CD4-positive, alpha-beta T cell treated with Interleukin-21 for 1 hour (primary cell): ENCODE data around the gene RSU1.

Experiments
- DNase-seq: peaks from one replicate; pipeline ENCODE4 v3.0.0-alpha.2; 2020

RSU1 gene

GRCh38 chr10:16585103-16585502 is 232.1 kb downstream of the RSU1 start:
- no peak for DNase-seq

GRCh38 chr10:16583382-16583781 is 233.8 kb downstream of the RSU1 start:
- no peak for DNase-seq

DNA sequence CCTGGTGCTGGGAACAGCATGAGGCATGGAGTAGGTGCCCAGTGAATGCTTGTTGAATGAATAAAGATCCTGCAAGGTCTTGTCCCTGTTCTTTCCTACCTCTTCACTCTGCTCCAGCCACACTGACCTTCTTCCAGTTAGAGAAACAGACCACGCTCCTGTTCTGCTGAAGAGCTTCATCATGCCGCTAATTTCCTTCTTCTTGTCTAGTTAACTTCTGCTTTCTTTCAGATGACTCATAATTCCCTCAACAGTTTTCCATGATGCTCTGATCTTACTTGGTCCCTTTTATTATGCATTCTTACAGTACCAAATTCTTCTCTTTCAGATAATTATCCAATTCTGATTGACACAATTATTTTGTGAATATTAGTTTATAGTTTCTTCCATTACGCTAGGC is 236.0 kb downstream of the RSU1 start:
- DNase-seq, result no peak

DNA sequence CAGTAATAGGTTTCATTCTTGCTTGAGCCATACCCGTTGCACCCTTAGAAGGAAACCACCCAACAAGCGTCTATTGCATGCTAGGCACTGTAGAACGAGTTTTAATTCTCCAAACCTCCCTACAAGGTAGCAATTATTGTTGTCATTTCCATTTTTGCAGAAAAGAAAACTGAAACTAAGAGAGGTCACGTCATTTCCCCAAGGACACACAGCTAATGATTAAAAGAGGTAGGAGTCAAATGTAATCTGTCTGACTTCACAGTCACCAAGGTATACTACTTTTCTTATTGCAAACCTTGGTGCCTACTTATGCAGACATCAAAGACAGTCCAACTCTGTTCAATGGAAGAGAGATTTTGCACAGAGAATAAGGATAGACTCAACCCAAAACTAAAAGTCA is 246.5 kb downstream of the RSU1 start:
- no peak for DNase-seq

DNA sequence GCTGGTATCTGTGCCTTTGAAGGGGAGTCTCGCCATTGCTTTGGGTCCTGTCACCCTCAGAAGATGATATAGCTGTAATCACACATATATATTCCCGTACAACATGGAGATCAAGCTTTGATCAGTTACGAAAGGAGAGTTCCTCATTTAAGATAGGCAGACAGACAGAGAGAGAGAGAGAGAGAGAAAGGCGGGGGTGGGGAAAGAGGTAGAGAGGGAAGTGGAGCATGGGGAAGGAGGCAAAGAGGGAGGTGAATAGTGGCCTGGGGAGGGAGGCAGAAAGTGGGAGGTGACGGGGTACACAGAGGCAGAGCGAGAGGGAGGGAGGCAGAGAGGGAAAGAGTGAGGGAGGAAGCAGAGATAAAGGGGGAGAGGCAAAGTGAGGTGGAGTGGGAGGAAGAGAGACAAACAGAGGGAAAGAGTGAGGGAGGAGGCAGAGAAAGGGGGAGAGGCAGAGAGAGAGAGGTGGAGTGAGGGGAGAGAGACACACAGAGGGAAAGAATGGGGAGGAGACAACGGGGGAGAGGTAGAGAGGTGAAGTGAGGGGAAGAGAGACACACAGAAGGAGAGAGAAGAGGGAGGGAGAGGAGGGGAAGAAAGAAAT is 250.9 kb downstream of the RSU1 start:
- DNase-seq, result no peak

GRCh38 chr10:16565604-16566003 is 251.6 kb downstream of the RSU1 start:
- DNase-seq, result no peak

DNA sequence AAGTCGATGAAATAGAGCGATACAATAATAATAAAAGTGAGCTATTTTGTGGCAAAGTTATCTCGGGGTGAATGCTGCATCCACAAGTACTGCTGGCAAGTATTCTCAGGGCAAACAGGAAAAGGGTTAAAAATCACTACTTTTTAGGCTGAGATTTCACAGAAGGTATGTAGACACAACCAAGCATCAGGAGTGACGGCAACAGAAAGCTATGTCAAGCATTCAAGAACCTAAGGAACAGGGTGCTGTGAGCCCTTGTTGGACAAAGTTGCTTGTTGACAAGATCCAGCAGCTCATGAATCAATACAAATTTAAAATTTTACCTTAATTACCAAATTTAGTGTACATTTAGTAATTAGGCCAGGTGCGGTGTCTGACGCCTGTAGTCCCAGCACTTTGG is 254.3 kb downstream of the RSU1 start:
- DNase-seq, result no peak

DNA sequence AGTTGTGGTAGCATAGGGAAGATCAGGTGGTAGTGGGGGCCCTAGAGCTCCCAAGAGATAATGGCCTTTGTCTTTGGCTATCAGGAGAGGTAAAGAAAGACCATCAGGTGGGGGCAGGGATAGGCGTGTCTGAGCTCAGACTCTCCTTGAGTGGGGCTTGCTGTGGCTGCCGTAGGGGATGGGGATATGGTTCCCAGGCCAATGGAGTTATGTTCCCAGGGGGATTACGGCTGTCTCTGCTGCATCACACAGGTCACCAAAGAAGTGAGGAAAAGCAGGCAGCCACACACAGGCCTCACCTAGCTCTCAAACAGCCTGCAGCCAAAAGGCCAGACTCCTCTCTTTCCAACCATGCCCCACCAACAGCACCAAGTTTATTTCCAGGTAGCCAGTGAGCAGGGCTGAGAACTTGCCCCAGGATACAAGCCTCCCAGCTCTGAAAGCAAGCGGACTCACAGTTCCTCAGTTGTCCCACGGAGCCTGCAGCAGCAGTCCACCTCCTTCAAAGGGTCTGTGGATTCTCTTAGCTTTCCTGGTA is 257.9 kb downstream of the RSU1 start:
- no peak for DNase-seq

- DNase-seq, result no peak
Observed at GRCh38 chr10:16547973-16548372, 269.3 kb downstream of the RSU1 start.

GRCh38 chr10:16545116-16545736 is 272.0 kb downstream of the RSU1 start:
- DNase-seq, result peak; percentile 24

DNA sequence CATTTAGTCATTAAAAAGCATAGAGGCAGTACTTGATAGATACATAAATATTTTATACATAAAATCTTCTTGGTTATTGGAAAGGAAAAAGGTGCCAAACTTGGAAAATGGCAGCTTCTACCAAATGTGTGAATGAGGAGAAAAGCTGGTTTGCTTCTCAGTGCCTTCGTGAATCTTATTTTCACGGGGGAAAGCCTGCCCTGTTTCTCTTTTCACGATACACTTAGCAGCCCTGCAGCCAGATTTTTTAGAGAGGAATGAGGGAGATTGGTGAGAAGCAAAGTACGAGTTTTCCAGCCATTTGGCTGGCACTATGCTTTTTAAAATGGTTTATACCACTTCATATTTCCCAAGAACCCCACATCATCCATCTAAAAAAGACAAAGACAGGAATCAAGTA is 272.6 kb downstream of the RSU1 start:
- DNase-seq, result no peak

DNA sequence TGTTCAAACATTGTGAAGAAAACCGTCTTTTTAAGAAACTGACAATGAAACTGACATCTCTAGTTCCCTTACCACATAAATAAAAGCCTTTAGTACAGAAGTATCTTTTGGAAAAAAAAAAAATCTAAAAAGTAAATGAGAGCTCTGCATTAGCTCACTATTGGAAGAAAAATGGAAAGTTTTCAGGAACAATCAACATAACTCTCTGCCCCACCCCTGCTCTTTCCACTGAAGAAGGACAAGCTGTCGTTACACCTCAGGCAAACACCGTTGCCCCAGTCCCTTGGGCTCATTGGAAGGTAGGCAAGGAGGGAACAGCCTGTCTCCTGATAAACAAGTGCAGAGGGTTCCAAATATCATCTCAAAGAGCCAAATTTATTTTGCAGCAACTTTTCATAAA is 273.1 kb downstream of the RSU1 start:
- no peak for DNase-seq
